Measurements from ENCODE around the gene COL19A1. TPM values are rescaled to one million over a fixed set of nuclear protein-coding genes. Genes with fewer than 3 reads are reported as not detected.

COL19A1 gene
- total RNA-seq, 4 donors from 2014 or later = 0.35 to 5.0 (median 0.62) TPM

DNA sequence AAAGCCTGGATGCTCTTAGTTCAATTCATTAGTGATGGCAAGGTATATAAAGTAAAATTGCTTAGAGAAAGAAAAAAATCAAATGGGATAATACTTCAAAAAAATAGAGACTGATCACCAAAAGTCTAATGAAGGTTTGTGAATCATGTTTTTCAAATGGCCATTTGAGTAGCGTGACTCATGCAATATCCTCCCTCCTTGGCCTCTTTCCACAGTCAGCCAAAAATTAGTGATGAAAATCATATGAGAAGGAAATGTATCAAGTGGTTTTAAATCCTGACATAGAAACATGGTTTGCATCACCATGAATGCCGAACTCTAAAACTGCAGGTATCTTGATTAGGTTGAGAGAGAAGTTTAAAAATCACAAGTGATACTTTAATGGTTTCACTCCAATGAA is 1.2 kb upstream of the COL19A1 start:
- no peaks in the 10 kb centered on the region for H3K36me3 ChIP-seq
- H3K9me3 ChIP-seq = no peaks in the 10 kb centered on the region
- peaks cover 0 to 12% (median 0%) of the 10 kb centered on the region in 4 donors for H3K4me1 ChIP-seq
- no peaks in the 10 kb centered on the region for H3K27me3 ChIP-seq
- DNase-seq = no peak
- H3K4me3 ChIP-seq = no peak overlapping the region
- no peak overlapping the region for H3K27ac ChIP-seq
- TF ChIP-seq CTCF (IDR thresholded peaks at IDR 0.05) (no peak), POLR2A (IDR thresholded peaks at IDR 0.05) (no peak)

DNA sequence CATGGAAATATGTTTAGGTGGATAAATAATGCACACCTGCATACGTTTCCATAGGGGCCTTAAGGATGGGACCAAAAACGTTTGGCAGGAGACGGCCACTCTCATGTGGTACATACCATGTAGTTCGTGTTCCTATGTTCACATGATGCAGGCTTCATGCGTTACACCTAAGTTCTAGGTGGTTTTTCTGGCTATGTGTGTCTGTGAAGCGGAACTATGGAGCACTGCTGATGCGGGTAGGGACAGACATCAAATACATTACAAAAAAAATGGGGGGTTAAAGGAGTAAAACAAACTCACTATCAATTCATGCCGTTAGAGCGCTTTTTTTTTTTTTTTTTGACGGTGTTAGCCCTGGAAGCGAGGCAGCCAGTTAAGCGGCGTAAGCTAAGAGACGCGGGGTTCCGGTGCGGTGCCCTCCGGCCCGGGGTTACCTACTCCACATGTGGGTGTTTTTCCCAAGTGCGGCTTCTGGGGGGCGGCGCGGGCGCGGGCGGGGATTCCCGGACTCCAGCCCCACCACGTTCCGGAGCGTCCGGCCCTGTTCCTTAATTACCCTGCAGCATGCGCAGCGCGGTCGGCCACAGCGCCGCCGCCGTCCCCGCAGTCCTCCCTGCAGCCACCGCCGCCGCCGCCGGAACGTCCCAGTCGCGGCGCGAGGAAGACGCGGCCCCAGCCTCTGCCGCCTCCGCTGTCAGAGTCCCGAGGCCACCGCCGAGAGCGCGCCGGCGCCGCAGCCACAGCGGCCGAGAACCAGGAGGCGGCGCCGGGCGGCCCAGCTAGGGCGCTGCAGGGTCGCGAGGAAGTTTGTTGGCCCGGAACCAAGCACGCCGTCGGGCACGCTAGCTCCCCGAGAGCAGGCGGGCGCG is 648 bp downstream of the COL19A1 start:
- no peak for TF ChIP-seq POLR2A (IDR thresholded peaks at IDR 0.05)
- peak in 2 of 6 experiments; percentile 1 to 18 for TF ChIP-seq CTCF (IDR thresholded peaks at IDR 0.05)
- Histone ChIP-seq H3K4me1 (peaks cover 0 to 12% (median 0%) of the 10 kb centered on the region in 4 donors), H3K27ac (peak overlapping the region; percentile 5 to 88 (median 54)), H3K27me3 (no peaks in the 10 kb centered on the region), H3K4me3 (peak overlapping the region; percentile 54 to 68 (median 58)), H3K9me3 (no peaks in the 10 kb centered on the region), H3K36me3 (no peaks in the 10 kb centered on the region)
- peak; percentile 61 to 81 (median 66) for DNase-seq

DNA sequence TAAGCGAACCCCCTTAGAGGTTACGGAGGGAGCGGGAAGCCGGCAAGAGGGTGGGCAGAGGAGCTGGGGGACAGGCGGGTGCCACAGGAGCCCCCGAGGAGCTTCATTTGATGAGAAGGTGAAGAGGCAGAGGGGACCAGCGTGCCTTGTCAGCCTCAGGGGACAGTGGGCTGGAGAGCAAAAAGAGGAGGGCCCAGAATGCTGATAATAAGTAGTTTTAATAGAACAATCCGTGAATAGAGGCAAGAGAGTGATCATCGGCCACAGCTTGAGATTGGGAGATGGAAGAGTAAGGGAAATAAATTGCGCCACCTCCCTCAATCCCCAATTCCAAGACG is 1.3 kb downstream of the COL19A1 start:
- peak overlapping the region; percentile 5 to 88 (median 54) for H3K27ac ChIP-seq
- DNase-seq = no peak
- H3K27me3 ChIP-seq = no peaks in the 10 kb centered on the region
- no peaks in the 10 kb centered on the region for H3K36me3 ChIP-seq
- peaks cover 0 to 12% (median 0%) of the 10 kb centered on the region in 4 donors for H3K4me1 ChIP-seq
- no peaks in the 10 kb centered on the region for H3K9me3 ChIP-seq
- peak overlapping the region; percentile 54 to 68 (median 58) for H3K4me3 ChIP-seq
- TF ChIP-seq CTCF (IDR thresholded peaks at IDR 0.05) (no peak), POLR2A (IDR thresholded peaks at IDR 0.05) (no peak)

GRCh38 chr6:69868252-69868804 is 2.0 kb downstream of the COL19A1 start:
- Histone ChIP-seq H3K4me1 (peaks cover 0 to 12% (median 0%) of the 10 kb centered on the region in 4 donors), H3K27ac (peak overlapping the region in 1 of 4 donors; percentile 88), H3K4me3 (no peak overlapping the region), H3K27me3 (no peaks in the 10 kb centered on the region), H3K36me3 (no peaks in the 10 kb centered on the region), H3K9me3 (no peaks in the 10 kb centered on the region)
- TF ChIP-seq POLR2A (IDR thresholded peaks at IDR 0.05) (no peak), CTCF (IDR thresholded peaks at IDR 0.05) (peak in 2 of 6 experiments; percentile 6 to 8)
- DNase-seq = no peak

DNA sequence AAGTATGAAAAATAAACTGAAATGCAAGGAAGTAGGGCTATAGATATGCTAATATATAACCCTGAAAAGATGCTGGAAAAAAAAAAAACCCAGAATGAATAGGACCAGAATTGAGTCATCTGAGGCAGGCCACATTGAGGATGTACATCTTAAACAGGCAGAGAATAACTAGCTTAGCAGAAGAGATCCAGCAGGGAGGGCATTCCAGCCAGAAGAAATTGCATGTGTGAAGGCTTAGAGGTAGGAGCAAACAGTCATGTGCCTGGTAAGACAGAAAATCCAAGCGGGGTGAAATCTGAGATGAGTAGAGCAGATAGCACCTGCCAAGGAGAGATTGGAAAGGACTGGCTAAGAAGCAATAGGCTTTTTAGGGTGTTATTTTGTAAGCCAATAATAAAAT is 2.6 kb downstream of the COL19A1 start:
- Histone ChIP-seq H3K27ac (no peak overlapping the region), H3K4me3 (no peak overlapping the region), H3K4me1 (peaks cover 0 to 12% (median 0%) of the 10 kb centered on the region in 4 donors), H3K36me3 (no peaks in the 10 kb centered on the region), H3K9me3 (no peaks in the 10 kb centered on the region), H3K27me3 (no peaks in the 10 kb centered on the region)
- no peak for TF ChIP-seq POLR2A (IDR thresholded peaks at IDR 0.05)
- no peak for TF ChIP-seq CTCF (IDR thresholded peaks at IDR 0.05)
- no peak for DNase-seq
